Fibroblast of lung (primary cell): ENCODE measurements around the gene UNC5A. TPM values are rescaled to one million over a fixed set of nuclear protein-coding genes. Genes with fewer than 3 reads are reported as not detected.
A peak's percentile ranks its signal among the peaks of the same experiment; 100 is the strongest.

ENCODE experiments used
- DNase-seq, 2 donors: peaks; one replicate each; pipeline versions ENCODE4 v3.0.0 to v3.0.0-alpha.2; 2010; ENCODE audit warnings: low read depth in 2 of 2
- H2AFZ ChIP-seq: 2 replicates; pipeline ENCODE4 v1.5.1; 2012; ENCODE audit warnings: low read length, control low read depth, inconsistent platforms
- H3K27ac ChIP-seq: 2 replicates; pipeline ENCODE4 v1.5.1; 2011; ENCODE audit warnings: low read length, control low read depth; ENCODE audit not compliant: insufficient read depth
- H3K27me3 ChIP-seq: 2 replicates; pipeline ENCODE4 v1.5.1; 2011; ENCODE audit warnings: mild to moderate bottlenecking, low read length; ENCODE audit not compliant: control insufficient read depth, insufficient read depth
- H3K36me3 ChIP-seq: 2 replicates; pipeline ENCODE4 v1.5.1; 2011; ENCODE audit warnings: low read length; ENCODE audit not compliant: control insufficient read depth, insufficient read depth
- H3K4me1 ChIP-seq: 2 replicates; pipeline ENCODE4 v1.5.1; 2011; ENCODE audit warnings: low read length; ENCODE audit not compliant: control insufficient read depth, insufficient read depth; ENCODE audit errors: extremely low read depth
- H3K4me2 ChIP-seq: 2 replicates; pipeline ENCODE4 v1.5.1; 2011; ENCODE audit warnings: low read length, control low read depth; ENCODE audit not compliant: insufficient read depth; ENCODE audit errors: extremely low read depth
- H3K4me3 ChIP-seq, 4 experiments: fragments of 200-600 bp in 1 of 4; sonication (generic) in 1 of 4; replicated peaks in 1 of 4; 2 replicates each; pipeline ENCODE4 v1.5.1; 2011 to 2016; ENCODE audit warnings: low read length in 4 of 4, low read depth in 3 of 4, mild to moderate bottlenecking in 3 of 4, control low read depth in 2 of 4, inconsistent platforms in 1 of 4, mixed read lengths in 1 of 4; ENCODE audit not compliant: insufficient read depth in 1 of 4; ENCODE audit errors: control extremely low read depth in 1 of 4
- H3K79me2 ChIP-seq: 2 replicates; pipeline ENCODE4 v1.5.1; 2012; ENCODE audit warnings: mild to moderate bottlenecking, low read length, inconsistent platforms; ENCODE audit not compliant: control insufficient read depth, insufficient read depth
- H3K9ac ChIP-seq: 2 replicates; pipeline ENCODE4 v1.5.1; 2011; ENCODE audit warnings: mild to moderate bottlenecking, low read length, control low read depth; ENCODE audit not compliant: insufficient read depth
- H3K9me3 ChIP-seq: 2 replicates; pipeline ENCODE4 v1.5.1; 2012; ENCODE audit warnings: low read depth, low read length; ENCODE audit not compliant: control insufficient read depth, insufficient read depth
- H4K20me1 ChIP-seq: 2 replicates; pipeline ENCODE4 v1.5.1; 2011; ENCODE audit warnings: low read length; ENCODE audit not compliant: control insufficient read depth, insufficient read depth; ENCODE audit errors: extremely low read depth
- EZH2 ChIP-seq: IDR thresholded peaks from 2 replicates; pipeline ENCODE4 v1.5.1; 2012; ENCODE audit warnings: low read length, control low read depth, mild to moderate bottlenecking; ENCODE audit errors: missing control alignments
- polyA plus RNA-seq, 2 donors: library from polyadenylated mRNA; depleted of rRNA in 1 of 2; stranded (reverse) in 1 of 2; unstranded in 1 of 2; fragments of >200 nt; gene quantifications; 2 replicates each; pipeline ENCODE4 v1.2.1, GENCODE V29; 2011 to 2012; ENCODE audit warnings: missing spikeins in 1 of 2
- total RNA-seq: library from RNA; depleted of rRNA; stranded (reverse); fragments of >200 nt; gene quantifications from 2 replicates; pipeline ENCODE4 v1.2.1, GENCODE V29; 2014
- TF ChIP-seq, protein P1 (sequence below), 2 donors: IDR thresholded peaks in 1 of 2; conservative IDR thresholded peaks in 1 of 2; 1 replicate in 1 of 2; 2 replicates in 1 of 2; pipeline ENCODE4 v1.5.1; 2011 to 2012; ENCODE audit warnings: low read length in 2 of 2, control low read depth in 1 of 2, inconsistent platforms in 1 of 2, low read depth in 1 of 2, mild to moderate bottlenecking in 1 of 2

UNC5A gene
- total and polyA plus RNA-seq, 2 donors (not counting 1 experiment from before 2014, with no cell fraction given): not detected

GRCh38 chr5:176863765-176864098 lies 53.4 kb downstream of the UNC5A start:
- H3K36me3 ChIP-seq: no peaks in the 10 kb centered on the region
- no peak overlapping the region for H3K4me2 ChIP-seq
- no peaks in the 10 kb centered on the region for H3K9me3 ChIP-seq
- H3K27ac ChIP-seq: no peak overlapping the region
- no peak overlapping the region for H2AFZ ChIP-seq
- H3K79me2 ChIP-seq: no peaks in the 10 kb centered on the region
- TF ChIP-seq, protein P1, sequence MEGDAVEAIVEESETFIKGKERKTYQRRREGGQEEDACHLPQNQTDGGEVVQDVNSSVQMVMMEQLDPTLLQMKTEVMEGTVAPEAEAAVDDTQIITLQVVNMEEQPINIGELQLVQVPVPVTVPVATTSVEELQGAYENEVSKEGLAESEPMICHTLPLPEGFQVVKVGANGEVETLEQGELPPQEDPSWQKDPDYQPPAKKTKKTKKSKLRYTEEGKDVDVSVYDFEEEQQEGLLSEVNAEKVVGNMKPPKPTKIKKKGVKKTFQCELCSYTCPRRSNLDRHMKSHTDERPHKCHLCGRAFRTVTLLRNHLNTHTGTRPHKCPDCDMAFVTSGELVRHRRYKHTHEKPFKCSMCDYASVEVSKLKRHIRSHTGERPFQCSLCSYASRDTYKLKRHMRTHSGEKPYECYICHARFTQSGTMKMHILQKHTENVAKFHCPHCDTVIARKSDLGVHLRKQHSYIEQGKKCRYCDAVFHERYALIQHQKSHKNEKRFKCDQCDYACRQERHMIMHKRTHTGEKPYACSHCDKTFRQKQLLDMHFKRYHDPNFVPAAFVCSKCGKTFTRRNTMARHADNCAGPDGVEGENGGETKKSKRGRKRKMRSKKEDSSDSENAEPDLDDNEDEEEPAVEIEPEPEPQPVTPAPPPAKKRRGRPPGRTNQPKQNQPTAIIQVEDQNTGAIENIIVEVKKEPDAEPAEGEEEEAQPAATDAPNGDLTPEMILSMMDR (conservative IDR thresholded peaks at IDR 0.05 in 1 of 2, IDR thresholded peaks at IDR 0.05 in 1 of 2; ENCODE audit: low read depth in 1 of 2, low read length in 2 of 2): no peak
- no peak for TF ChIP-seq EZH2
- peaks cover 17% of the 10 kb centered on the region for H3K27me3 ChIP-seq
- no peak overlapping the region for H3K9ac ChIP-seq
- no peak overlapping the region for H3K4me3 ChIP-seq
- no peak for DNase-seq
- H3K4me1 ChIP-seq: no peaks in the 10 kb centered on the region
- H4K20me1 ChIP-seq: no peaks in the 10 kb centered on the region

DNA sequence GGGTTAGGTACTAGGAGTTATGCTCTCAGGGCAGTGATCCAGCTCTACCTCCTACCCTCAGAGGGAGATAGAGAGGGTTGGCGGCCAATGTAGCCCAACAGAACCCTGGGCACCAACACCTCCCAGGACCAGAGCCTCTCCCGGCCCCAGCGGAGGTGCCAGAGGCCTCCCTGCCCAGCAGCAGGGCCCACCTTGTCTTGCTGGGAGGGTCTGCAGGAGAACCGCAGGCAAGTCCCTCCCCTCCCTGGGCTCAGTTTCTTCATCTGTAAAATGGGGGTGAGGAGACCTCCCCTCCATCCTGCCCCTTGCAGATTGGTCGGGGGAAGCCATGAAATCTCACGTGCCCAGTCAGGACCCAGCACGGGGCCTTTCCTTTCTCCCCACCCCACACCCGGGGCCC lies 54.4 kb downstream of the UNC5A start:
- no peak for DNase-seq
- H3K36me3 ChIP-seq: no peaks in the 10 kb centered on the region
- no peak overlapping the region for H2AFZ ChIP-seq
- H3K9me3 ChIP-seq: no peaks in the 10 kb centered on the region
- TF ChIP-seq EZH2: peak; percentile 10
- TF ChIP-seq, protein P1 (conservative IDR thresholded peaks at IDR 0.05 in 1 of 2, IDR thresholded peaks at IDR 0.05 in 1 of 2; ENCODE audit: low read depth in 1 of 2, low read length in 2 of 2): no peak
- H3K9ac ChIP-seq: no peak overlapping the region
- H4K20me1 ChIP-seq: no peaks in the 10 kb centered on the region
- H3K4me1 ChIP-seq: no peaks in the 10 kb centered on the region
- no peaks in the 10 kb centered on the region for H3K79me2 ChIP-seq
- H3K4me3 ChIP-seq: no peak overlapping the region
- peaks cover 17% of the 10 kb centered on the region for H3K27me3 ChIP-seq
- no peak overlapping the region for H3K27ac ChIP-seq
- H3K4me2 ChIP-seq: no peak overlapping the region

DNA sequence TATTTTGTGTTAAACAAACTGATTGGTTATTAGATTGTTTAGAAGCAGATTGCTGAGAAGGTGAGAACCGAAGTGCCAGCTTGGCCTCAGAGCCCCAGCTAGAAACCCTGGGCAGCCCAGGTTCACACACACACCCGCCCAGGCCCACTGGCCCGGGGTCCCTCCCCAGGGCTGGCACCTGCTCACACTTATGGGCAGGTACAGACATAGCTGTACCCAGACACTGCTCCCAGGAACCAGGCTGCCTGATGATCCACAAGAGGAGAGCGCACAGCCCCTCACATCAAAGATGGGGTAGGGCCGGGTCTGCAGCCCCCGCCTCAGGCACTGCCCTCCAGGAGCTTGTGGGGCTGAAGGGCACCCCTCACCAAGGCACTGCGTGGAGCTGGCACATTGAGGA lies 55.6 kb downstream of the UNC5A start:
- H3K4me2 ChIP-seq: no peak overlapping the region
- DNase-seq: no peak
- H4K20me1 ChIP-seq: no peaks in the 10 kb centered on the region
- no peak overlapping the region for H2AFZ ChIP-seq
- H3K9ac ChIP-seq: no peak overlapping the region
- H3K4me3 ChIP-seq: no peak overlapping the region
- H3K27me3 ChIP-seq: peaks cover 17% of the 10 kb centered on the region
- H3K9me3 ChIP-seq: no peaks in the 10 kb centered on the region
- TF ChIP-seq, protein P1 (conservative IDR thresholded peaks at IDR 0.05 in 1 of 2, IDR thresholded peaks at IDR 0.05 in 1 of 2; ENCODE audit: low read depth in 1 of 2, low read length in 2 of 2): no peak
- TF ChIP-seq EZH2: no peak
- no peaks in the 10 kb centered on the region for H3K4me1 ChIP-seq
- no peaks in the 10 kb centered on the region for H3K79me2 ChIP-seq
- no peaks in the 10 kb centered on the region for H3K36me3 ChIP-seq
- H3K27ac ChIP-seq: no peak overlapping the region
